Endodermal cell (in vitro differentiated cells): ENCODE measurements around the gene CDCA8. TPM values are rescaled to one million over a fixed set of nuclear protein-coding genes. Genes with fewer than 3 reads are reported as not detected.

Source experiments
- DNase-seq: peaks from one replicate; pipeline ENCODE4 v3.0.0-alpha.2; 2017
- H3K27ac ChIP-seq: 2 replicates; pipeline ENCODE4 v1.5.1; 2013; ENCODE audit warnings: mild to moderate bottlenecking, low read depth, low read length, moderate library complexity
- H3K27me3 ChIP-seq: 2 replicates; pipeline ENCODE4 v1.6.1; 2013; ENCODE audit warnings: mild to moderate bottlenecking, low read length, moderate library complexity; ENCODE audit not compliant: insufficient read depth, control insufficient read depth, poor library complexity, severe bottlenecking
- H3K36me3 ChIP-seq: 2 replicates; pipeline ENCODE4 v1.7.0; 2013; ENCODE audit warnings: mild to moderate bottlenecking, low read length, moderate library complexity; ENCODE audit not compliant: control insufficient read depth, insufficient read depth
- H3K4me1 ChIP-seq: one replicate; pipeline ENCODE4 v1.7.0; 2013; ENCODE audit warnings: low read length; ENCODE audit not compliant: control insufficient read depth, insufficient read depth
- H3K4me3 ChIP-seq: 2 replicates; pipeline ENCODE4 v1.5.1; 2013; ENCODE audit warnings: mild to moderate bottlenecking, low read length, moderate library complexity
- H3K9ac ChIP-seq: 2 replicates; pipeline ENCODE4 v1.6.1; 2013; ENCODE audit warnings: mild to moderate bottlenecking, low read length, moderate library complexity; ENCODE audit not compliant: poor library complexity, severe bottlenecking; ENCODE audit errors: extremely low read depth
- H3K9me3 ChIP-seq: 2 replicates; pipeline ENCODE4 v1.6.1; 2013; ENCODE audit warnings: mild to moderate bottlenecking, low read length, moderate library complexity; ENCODE audit not compliant: control insufficient read depth
- H3K27ac Mint-ChIP-seq: 2 replicates; pipeline ENCODE4 v1.8.0; 2020; ENCODE audit warnings: mixed read lengths
- H3K27me3 Mint-ChIP-seq: 2 replicates; pipeline ENCODE4 v1.8.0; 2021; ENCODE audit warnings: mild to moderate bottlenecking, mixed read lengths; ENCODE audit not compliant: insufficient read depth
- H3K36me3 Mint-ChIP-seq: 2 replicates; pipeline ENCODE4 v1.8.0; 2020; ENCODE audit warnings: low read depth, mixed read lengths
- H3K4me1 Mint-ChIP-seq: 2 replicates; pipeline ENCODE4 v1.8.0; 2020; ENCODE audit warnings: mixed read lengths
- H3K4me3 Mint-ChIP-seq: 2 replicates; pipeline ENCODE4 v1.8.0; 2020; ENCODE audit warnings: mild to moderate bottlenecking, moderate library complexity, mixed read lengths
- H3K9me3 Mint-ChIP-seq: 2 replicates; pipeline ENCODE4 v1.8.0; 2020; ENCODE audit warnings: mild to moderate bottlenecking, mixed read lengths
- CTCF ChIP-seq: fragments of 200-600 bp; sonication (generic); conservative IDR thresholded peaks from 2 replicates; pipeline ENCODE4 v1.5.0; 2021; ENCODE audit warnings: antibody characterized with exemption, mild to moderate bottlenecking
- WGBS, 2 experiments: methylation state at CpG; one replicate each; pipeline versions ENCODE4 v1.1.5 to v1.1.7; 2013; ENCODE audit warnings: missing lambda C conversion rate in 2 of 2, mixed read lengths in 1 of 2; ENCODE audit not compliant: insufficient coverage in 1 of 2, insufficient read length in 1 of 2; 5-methylcytosine and 5-hydroxymethylcytosine counted together
- total RNA-seq, 2 donors: library from RNA; stranded (reverse); fragmentation: NEBNext Ultra II Directional in 1 of 2; extraction: Animal tissue kit (Norgen Biotek cat#: 25700) in 1 of 2; gene quantifications; 2 replicates in 1 of 2; 3 replicates in 1 of 2; pipeline ENCODE4 v1.2.1, GENCODE V29; 2021

CDCA8 gene
- total RNA-seq, 2 donors from 2014 or later, result 27.7 to 49.7 TPM

- Histone ChIP-seq H3K9me3 (no peaks in the 10 kb centered on the region), H3K4me1 (no peaks in the 10 kb centered on the region), H3K4me3 (no peak overlapping the region), H3K9ac (no peak overlapping the region), H3K27ac (no peak overlapping the region), H3K36me3 (no peaks in the 10 kb centered on the region), H3K27me3 (peaks cover 96% of the 10 kb centered on the region)
- peaks cover 3% of the 10 kb centered on the region for H3K27me3 Mint-ChIP-seq
- TF ChIP-seq CTCF, result no peak
- H3K36me3 Mint-ChIP-seq, result no peaks in the 10 kb centered on the region
- H3K4me1 Mint-ChIP-seq, result no peaks in the 10 kb centered on the region
- no peak for DNase-seq
- H3K4me3 Mint-ChIP-seq, result no peak overlapping the region
- no peak overlapping the region for H3K27ac Mint-ChIP-seq
- WGBS, 2 experiments, result 72 to 81% methylated on average over 2 of the region's 2 CpGs
- no peaks in the 10 kb centered on the region for H3K9me3 Mint-ChIP-seq
Observed at GRCh38 chr1:37670133-37670532, 22.2 kb upstream of the CDCA8 start.

GRCh38 chr1:37671261-37671660 lies 21.1 kb upstream of the CDCA8 start:
- no peaks in the 10 kb centered on the region for H3K4me1 Mint-ChIP-seq
- Histone ChIP-seq H3K9me3 (no peaks in the 10 kb centered on the region), H3K36me3 (no peaks in the 10 kb centered on the region), H3K27me3 (peaks cover 96% of the 10 kb centered on the region), H3K4me1 (no peaks in the 10 kb centered on the region), H3K27ac (no peak overlapping the region), H3K9ac (no peak overlapping the region), H3K4me3 (no peak overlapping the region)
- no peak for DNase-seq
- no peak overlapping the region for H3K4me3 Mint-ChIP-seq
- no peaks in the 10 kb centered on the region for H3K36me3 Mint-ChIP-seq
- 74 to 80% methylated on average over 6 of the region's 6 CpGs for WGBS, 2 experiments
- H3K9me3 Mint-ChIP-seq, result no peaks in the 10 kb centered on the region
- no peak for TF ChIP-seq CTCF
- H3K27ac Mint-ChIP-seq, result no peak overlapping the region
- H3K27me3 Mint-ChIP-seq, result peaks cover 13% of the 10 kb centered on the region

GRCh38 chr1:37672136-37672870 lies 20.0 kb upstream of the CDCA8 start:
- Histone ChIP-seq H3K27me3 (peaks cover 96% of the 10 kb centered on the region), H3K4me1 (no peaks in the 10 kb centered on the region), H3K9me3 (no peaks in the 10 kb centered on the region), H3K4me3 (no peak overlapping the region), H3K36me3 (no peaks in the 10 kb centered on the region), H3K9ac (no peak overlapping the region), H3K27ac (no peak overlapping the region)
- peaks cover 21% of the 10 kb centered on the region for H3K27me3 Mint-ChIP-seq
- no peak for DNase-seq
- no peak for TF ChIP-seq CTCF
- H3K27ac Mint-ChIP-seq, result no peak overlapping the region
- no peaks in the 10 kb centered on the region for H3K4me1 Mint-ChIP-seq
- H3K4me3 Mint-ChIP-seq, result no peak overlapping the region
- H3K36me3 Mint-ChIP-seq, result no peaks in the 10 kb centered on the region
- WGBS, 2 experiments, result 85% methylated on average over 6 to 9 of the region's 9 CpGs
- no peaks in the 10 kb centered on the region for H3K9me3 Mint-ChIP-seq
